ENCODE measurements around the gene LENG8. TPM values are rescaled to one million over a fixed set of nuclear protein-coding genes. Genes with fewer than 3 reads are reported as not detected.
A peak's percentile ranks its signal among the peaks of the same experiment; 100 is the strongest.

The LENG8 gene
- total and polyA plus RNA-seq, 2 of the 13 experiments (the other 11 are each of a cell fraction or from before 2014, with no cell fraction given) = 14.3 to 41.9 TPM

DNA sequence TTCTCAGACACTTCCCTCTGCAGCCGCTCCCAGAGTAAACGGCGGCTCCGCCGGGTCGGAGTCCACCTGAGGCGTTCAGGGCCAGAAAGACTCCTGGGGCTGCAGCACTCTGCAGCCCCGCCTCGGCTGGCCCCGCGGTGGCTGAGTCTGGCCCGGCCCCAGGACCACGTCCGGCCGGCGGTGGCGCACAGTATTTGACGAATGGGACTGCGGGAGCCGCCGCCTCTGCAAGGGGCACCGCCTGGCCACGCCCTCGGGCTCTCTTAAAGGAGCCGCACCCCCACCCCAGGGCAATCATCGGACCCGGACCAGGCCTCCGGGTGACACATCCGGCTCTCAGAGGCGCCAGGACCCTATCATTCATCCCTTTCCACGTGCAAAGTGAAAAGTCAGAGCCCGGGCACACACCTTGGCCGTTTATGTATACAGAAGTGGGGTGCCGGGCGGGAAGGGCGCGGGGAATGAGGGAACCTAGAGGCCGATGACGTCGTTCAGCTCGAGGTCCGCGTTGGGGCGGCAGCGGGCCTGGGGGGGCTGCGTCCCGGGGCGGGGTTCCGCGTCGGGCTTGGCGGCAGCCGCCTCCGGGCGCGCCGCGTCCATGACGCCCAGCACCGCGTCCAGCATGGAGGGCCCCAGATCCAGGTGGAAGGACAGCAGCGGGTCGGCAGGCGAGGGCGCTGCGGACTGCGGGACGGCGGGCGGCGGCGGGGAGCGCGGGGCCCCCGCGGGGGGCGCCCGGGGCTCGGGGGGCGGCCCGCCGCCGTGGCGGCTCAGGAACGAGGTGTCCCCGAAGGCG lies 15.8 kb downstream of the LENG8 start (continued):
- no peak for TF ChIP-seq ZBTB34 (CRISPR knock-in tag; IDR thresholded peaks at IDR 0.05)
- no peak for TF ChIP-seq SRSF9 (IDR thresholded peaks at IDR 0.05; ENCODE audit: borderline replicate concordance, insufficient read depth, low read depth, low read length, poor library complexity, severe bottlenecking)
- 0 out of 2 replicates have a peak, but pooled peaks have one; percentile 18 for TF ChIP-seq GABPA (IDR thresholded peaks at IDR 0.05; ENCODE audit: low read depth, low read length)
- TF ChIP-seq GABPA (CRISPR knock-in tag; IDR thresholded peaks at IDR 0.05; ENCODE audit: low read depth) = no peak
- TF ChIP-seq ZNF788 (CRISPR knock-in tag; IDR thresholded peaks at IDR 0.05; ENCODE audit: borderline replicate concordance) = no peak; the same call in 1 of the 2 replicates
- TF ChIP-seq ZNF569 (CRISPR knock-in tag; IDR thresholded peaks at IDR 0.05; ENCODE audit: borderline replicate concordance) = no peak
- no peak for TF ChIP-seq ZNF646 (CRISPR knock-in tag; IDR thresholded peaks at IDR 0.05)
- TF ChIP-seq ZNF772 (CRISPR knock-in tag; IDR thresholded peaks at IDR 0.05) = no peak
- peak; percentile 95 for TF ChIP-seq HNRNPLL (IDR thresholded peaks at IDR 0.05; ENCODE audit: low read depth, low read length, poor library complexity, severe bottlenecking)
- no peak; the same call in 1 of the 2 replicates for TF ChIP-seq PITX1 (CRISPR knock-in tag; IDR thresholded peaks at IDR 0.05)
- TF ChIP-seq, protein P1, sequence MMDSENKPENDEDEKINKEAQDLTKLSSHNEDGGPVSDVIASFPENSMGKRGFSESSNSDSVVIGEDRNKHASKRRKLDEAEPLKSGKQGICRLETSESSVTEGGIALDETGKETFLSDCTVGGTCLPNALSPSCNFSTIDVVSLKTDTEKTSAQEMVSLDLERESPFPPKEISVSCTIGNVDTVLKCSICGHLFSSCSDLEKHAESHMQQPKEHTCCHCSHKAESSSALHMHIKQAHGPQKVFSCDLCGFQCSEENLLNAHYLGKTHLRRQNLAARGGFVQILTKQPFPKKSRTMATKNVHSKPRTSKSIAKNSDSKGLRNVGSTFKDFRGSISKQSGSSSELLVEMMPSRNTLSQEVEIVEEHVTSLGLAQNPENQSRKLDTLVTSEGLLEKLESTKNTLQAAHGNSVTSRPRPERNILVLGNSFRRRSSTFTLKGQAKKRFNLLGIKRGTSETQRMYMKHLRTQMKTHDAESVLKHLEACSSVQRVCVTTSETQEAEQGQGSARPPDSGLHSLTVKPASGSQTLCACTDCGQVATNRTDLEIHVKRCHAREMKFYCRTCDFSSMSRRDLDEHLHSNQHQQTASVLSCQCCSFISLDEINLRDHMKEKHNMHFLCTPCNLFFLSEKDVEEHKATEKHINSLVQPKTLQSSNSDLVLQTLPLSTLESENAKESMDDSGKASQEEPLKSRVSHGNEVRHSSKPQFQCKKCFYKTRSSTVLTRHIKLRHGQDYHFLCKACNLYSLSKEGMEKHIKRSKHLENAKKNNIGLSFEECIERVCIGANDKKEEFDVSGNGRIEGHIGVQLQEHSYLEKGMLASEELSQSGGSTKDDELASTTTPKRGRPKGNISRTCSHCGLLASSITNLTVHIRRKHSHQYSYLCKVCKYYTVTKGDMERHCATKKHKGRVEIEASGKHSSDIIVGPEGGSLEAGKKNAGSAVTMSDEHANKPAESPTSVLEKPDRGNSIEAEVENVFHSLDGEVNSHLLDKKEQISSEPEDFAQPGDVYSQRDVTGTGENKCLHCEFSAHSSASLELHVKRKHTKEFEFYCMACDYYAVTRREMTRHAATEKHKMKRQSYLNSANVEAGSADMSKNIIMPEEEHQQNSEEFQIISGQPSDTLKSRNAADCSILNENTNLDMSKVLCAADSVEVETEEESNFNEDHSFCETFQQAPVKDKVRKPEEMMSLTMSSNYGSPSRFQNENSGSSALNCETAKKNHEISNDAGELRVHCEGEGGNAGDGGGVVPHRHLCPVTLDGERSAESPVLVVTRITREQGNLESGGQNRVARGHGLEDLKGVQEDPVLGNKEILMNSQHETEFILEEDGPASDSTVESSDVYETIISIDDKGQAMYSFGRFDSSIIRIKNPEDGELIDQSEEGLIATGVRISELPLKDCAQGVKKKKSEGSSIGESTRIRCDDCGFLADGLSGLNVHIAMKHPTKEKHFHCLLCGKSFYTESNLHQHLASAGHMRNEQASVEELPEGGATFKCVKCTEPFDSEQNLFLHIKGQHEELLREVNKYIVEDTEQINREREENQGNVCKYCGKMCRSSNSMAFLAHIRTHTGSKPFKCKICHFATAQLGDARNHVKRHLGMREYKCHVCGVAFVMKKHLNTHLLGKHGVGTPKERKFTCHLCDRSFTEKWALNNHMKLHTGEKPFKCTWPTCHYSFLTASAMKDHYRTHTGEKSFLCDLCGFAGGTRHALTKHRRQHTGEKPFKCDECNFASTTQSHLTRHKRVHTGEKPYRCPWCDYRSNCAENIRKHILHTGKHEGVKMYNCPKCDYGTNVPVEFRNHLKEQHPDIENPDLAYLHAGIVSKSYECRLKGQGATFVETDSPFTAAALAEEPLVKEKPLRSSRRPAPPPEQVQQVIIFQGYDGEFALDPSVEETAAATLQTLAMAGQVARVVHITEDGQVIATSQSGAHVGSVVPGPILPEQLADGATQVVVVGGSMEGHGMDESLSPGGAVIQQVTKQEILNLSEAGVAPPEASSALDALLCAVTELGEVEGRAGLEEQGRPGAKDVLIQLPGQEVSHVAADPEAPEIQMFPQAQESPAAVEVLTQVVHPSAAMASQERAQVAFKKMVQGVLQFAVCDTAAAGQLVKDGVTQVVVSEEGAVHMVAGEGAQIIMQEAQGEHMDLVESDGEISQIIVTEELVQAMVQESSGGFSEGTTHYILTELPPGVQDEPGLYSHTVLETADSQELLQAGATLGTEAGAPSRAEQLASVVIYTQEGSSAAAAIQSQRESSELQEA (CRISPR knock-in tag; IDR thresholded peaks at IDR 0.05; ENCODE audit: not compliant biosample characterization) = peak; percentile 48

All from HepG2 (cell line).